Measurements from ENCODE around the gene COP1. TPM values are rescaled to one million over a fixed set of nuclear protein-coding genes. Genes with fewer than 3 reads are reported as not detected.
"Not testable (repeated sequence)": the region's sequence is repeated elsewhere in the genome, so short reads cannot be mapped to it uniquely, and the experiment has no call there.

COP1 gene
- total RNA-seq, 1 donor from 2014 or later = 76.7 TPM

DNA sequence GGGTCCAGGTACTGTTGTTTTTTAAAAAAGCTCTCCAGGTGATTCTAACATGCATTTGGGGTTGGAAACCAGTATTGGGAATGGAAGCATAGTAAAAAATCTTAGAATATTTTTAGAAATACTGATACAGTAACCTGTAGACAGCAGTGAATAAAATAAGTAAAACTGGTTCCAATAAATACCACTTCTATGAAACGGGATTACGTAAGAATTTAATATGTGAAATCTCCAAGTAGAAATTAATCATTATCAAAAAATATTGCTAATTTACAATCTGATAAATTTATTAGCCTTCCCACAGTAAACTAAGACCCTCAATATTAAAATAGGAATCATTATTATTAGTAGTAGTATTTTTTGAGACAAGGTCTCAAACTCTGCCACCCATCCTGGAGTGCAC, 177.5 kb downstream of the COP1 start:
- Histone ChIP-seq H3K9me3 (ENCODE audit: control insufficient read depth in 3 of 3, low read length in 3 of 3) (no peaks in the 10 kb centered on the region), H3K9ac (ENCODE audit: low read depth in 1 of 3, low read length in 3 of 3) (no peak overlapping the region), H3K4me3 (ENCODE audit: low read length in 3 of 3) (no peak overlapping the region), H3K27ac (ENCODE audit: low read depth, low read length) (no peak overlapping the region), H3K4me1 (ENCODE audit: control insufficient read depth in 3 of 3, insufficient read depth in 3 of 3, low read length in 3 of 3) (no peaks in the 10 kb centered on the region), H3K36me3 (ENCODE audit: control insufficient read depth in 3 of 3, insufficient read depth in 3 of 3, low read length in 3 of 3) (peaks cover 0 to 3% (median 0%) of the 10 kb centered on the region in 3 donors), H3K27me3 (ENCODE audit: control insufficient read depth in 3 of 3, insufficient read depth in 3 of 3, low read length in 3 of 3) (no peaks in the 10 kb centered on the region)

DNA sequence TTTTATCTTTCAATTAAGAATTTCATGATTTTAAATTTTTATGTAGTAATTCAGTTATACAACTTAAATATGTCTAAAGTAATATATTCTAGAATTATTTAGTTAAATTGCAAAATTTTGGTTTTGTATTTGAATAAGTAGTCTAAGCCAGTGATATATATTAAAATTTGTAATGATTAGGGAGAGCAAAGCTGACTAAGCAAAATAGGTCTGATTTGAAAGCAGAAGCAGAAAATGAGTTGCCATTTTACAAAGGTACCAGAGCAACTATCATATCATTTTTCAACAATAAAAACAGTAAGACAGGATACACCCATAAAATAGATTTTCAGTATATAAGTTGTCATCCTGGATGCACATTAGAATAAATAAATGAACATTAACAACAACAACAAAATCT, 177.9 kb downstream of the COP1 start:
- Histone ChIP-seq H3K4me3 (ENCODE audit: low read length in 3 of 3) (no peak overlapping the region), H3K9me3 (ENCODE audit: control insufficient read depth in 3 of 3, low read length in 3 of 3) (no peaks in the 10 kb centered on the region), H3K27me3 (ENCODE audit: control insufficient read depth in 3 of 3, insufficient read depth in 3 of 3, low read length in 3 of 3) (no peaks in the 10 kb centered on the region), H3K9ac (ENCODE audit: low read depth in 1 of 3, low read length in 3 of 3) (no peak overlapping the region), H3K27ac (ENCODE audit: low read depth, low read length) (no peak overlapping the region), H3K4me1 (ENCODE audit: control insufficient read depth in 3 of 3, insufficient read depth in 3 of 3, low read length in 3 of 3) (no peaks in the 10 kb centered on the region), H3K36me3 (ENCODE audit: control insufficient read depth in 3 of 3, insufficient read depth in 3 of 3, low read length in 3 of 3) (peaks cover 0 to 3% (median 0%) of the 10 kb centered on the region in 3 donors)

DNA sequence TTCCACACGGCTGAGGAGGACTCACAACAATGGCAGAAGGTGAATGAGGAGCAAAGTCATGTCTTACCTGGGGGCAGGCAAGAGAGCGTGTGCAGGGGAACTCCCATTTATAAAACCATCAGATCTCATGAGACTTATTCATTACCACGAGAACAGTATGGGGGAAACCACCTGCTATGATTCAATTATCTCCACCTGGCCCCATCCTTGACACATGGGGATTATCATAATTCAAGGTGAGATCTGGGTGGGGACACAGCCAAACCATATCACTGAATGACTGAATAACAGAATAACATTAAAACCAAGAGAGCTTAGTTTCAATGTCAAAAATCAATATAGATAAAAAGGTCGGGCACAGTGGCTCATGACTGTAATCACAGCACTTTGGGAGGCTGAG, 179.2 kb downstream of the COP1 start:
- not testable (repeated sequence) for H3K36me3 ChIP-seq (ENCODE audit: control insufficient read depth in 3 of 3, insufficient read depth in 3 of 3, low read length in 3 of 3); H3K4me1 ChIP-seq (ENCODE audit: control insufficient read depth in 3 of 3, insufficient read depth in 3 of 3, low read length in 3 of 3); H3K27me3 ChIP-seq (ENCODE audit: control insufficient read depth in 3 of 3, insufficient read depth in 3 of 3, low read length in 3 of 3); H3K9me3 ChIP-seq (ENCODE audit: control insufficient read depth in 3 of 3, low read length in 3 of 3); H3K9ac ChIP-seq (ENCODE audit: low read depth in 1 of 3, low read length in 3 of 3); H3K4me3 ChIP-seq (ENCODE audit: low read length in 3 of 3); H3K27ac ChIP-seq (ENCODE audit: low read depth, low read length)

- no peak overlapping the region for H3K9ac ChIP-seq (ENCODE audit: low read depth in 1 of 3, low read length in 3 of 3)
- H3K36me3 ChIP-seq (ENCODE audit: control insufficient read depth in 3 of 3, insufficient read depth in 3 of 3, low read length in 3 of 3) = peaks cover 0 to 6% (median 2%) of the 10 kb centered on the region in 3 donors
- H3K27ac ChIP-seq (ENCODE audit: low read depth, low read length) = no peak overlapping the region
- no peak overlapping the region for H3K4me3 ChIP-seq (ENCODE audit: low read length in 3 of 3)
- H3K4me1 ChIP-seq (ENCODE audit: control insufficient read depth in 3 of 3, insufficient read depth in 3 of 3, low read length in 3 of 3) = no peaks in the 10 kb centered on the region
- H3K27me3 ChIP-seq (ENCODE audit: control insufficient read depth in 3 of 3, insufficient read depth in 3 of 3, low read length in 3 of 3) = no peaks in the 10 kb centered on the region
- no peaks in the 10 kb centered on the region for H3K9me3 ChIP-seq (ENCODE audit: control insufficient read depth in 3 of 3, low read length in 3 of 3)
These were observed 184.5 kb downstream of the COP1 start for GRCh38 chr1:176022574-176022973.

GRCh38 chr1:176017722-176018121, 189.4 kb downstream of the COP1 start:
- Histone ChIP-seq H3K9ac (ENCODE audit: low read depth in 1 of 3, low read length in 3 of 3) (no peak overlapping the region), H3K4me1 (ENCODE audit: control insufficient read depth in 3 of 3, insufficient read depth in 3 of 3, low read length in 3 of 3) (no peaks in the 10 kb centered on the region), H3K9me3 (ENCODE audit: control insufficient read depth in 3 of 3, low read length in 3 of 3) (no peaks in the 10 kb centered on the region), H3K36me3 (ENCODE audit: control insufficient read depth in 3 of 3, insufficient read depth in 3 of 3, low read length in 3 of 3) (peaks cover 0 to 2% (median 0%) of the 10 kb centered on the region in 3 donors), H3K4me3 (ENCODE audit: low read length in 3 of 3) (no peak overlapping the region), H3K27me3 (ENCODE audit: control insufficient read depth in 3 of 3, insufficient read depth in 3 of 3, low read length in 3 of 3) (no peaks in the 10 kb centered on the region), H3K27ac (ENCODE audit: low read depth, low read length) (no peak overlapping the region)

- H3K27ac ChIP-seq (ENCODE audit: low read depth, low read length) = no peak overlapping the region
- no peaks in the 10 kb centered on the region for H3K9me3 ChIP-seq (ENCODE audit: control insufficient read depth in 3 of 3, low read length in 3 of 3)
- H3K9ac ChIP-seq (ENCODE audit: low read depth in 1 of 3, low read length in 3 of 3) = no peak overlapping the region
- H3K4me1 ChIP-seq (ENCODE audit: control insufficient read depth in 3 of 3, insufficient read depth in 3 of 3, low read length in 3 of 3) = no peaks in the 10 kb centered on the region
- no peak overlapping the region for H3K4me3 ChIP-seq (ENCODE audit: low read length in 3 of 3)
- no peaks in the 10 kb centered on the region for H3K27me3 ChIP-seq (ENCODE audit: control insufficient read depth in 3 of 3, insufficient read depth in 3 of 3, low read length in 3 of 3)
- H3K36me3 ChIP-seq (ENCODE audit: control insufficient read depth in 3 of 3, insufficient read depth in 3 of 3, low read length in 3 of 3) = peaks cover 0 to 3% (median 0%) of the 10 kb centered on the region in 3 donors
These were observed 197.1 kb downstream of the COP1 start for GRCh38 chr1:176009951-176010350.

DNA sequence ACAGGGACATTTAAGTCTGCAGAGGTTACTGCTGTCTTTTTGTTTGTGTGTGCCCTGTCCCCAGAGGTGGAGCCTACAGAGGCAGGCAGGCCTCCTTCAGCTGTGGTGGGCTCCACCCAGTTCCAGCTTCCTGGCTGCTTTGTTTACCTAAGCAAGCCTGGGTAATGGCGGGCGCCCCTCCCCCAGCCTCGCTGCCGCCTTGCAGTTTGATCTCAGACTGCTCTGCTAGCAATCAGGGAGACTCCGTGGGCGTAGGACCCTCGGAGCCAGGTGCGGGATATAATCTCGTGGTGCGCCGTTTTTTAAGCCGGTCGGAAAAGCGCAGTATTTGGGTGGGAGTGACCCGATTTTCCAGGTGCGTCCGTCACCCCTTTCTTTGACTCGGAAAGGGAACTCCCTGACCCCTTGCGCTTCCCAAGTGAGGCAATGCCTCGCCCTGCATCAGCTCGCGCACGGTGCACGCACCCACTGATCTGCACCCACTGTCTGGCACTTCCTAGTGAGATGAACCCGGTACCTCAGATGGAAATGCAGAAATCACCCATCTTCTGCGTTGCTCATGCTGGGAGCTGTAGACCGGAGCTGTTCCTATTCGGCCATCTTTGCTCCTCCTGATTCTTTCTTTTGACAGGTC, 199.2 kb downstream of the COP1 start:
- H3K27ac ChIP-seq (ENCODE audit: low read depth, low read length); H3K36me3 ChIP-seq (ENCODE audit: control insufficient read depth in 3 of 3, insufficient read depth in 3 of 3, low read length in 3 of 3); H3K4me3 ChIP-seq (ENCODE audit: low read length in 3 of 3); H3K9me3 ChIP-seq (ENCODE audit: control insufficient read depth in 3 of 3, low read length in 3 of 3); H3K9ac ChIP-seq (ENCODE audit: low read depth in 1 of 3, low read length in 3 of 3); H3K27me3 ChIP-seq (ENCODE audit: control insufficient read depth in 3 of 3, insufficient read depth in 3 of 3, low read length in 3 of 3); H3K4me1 ChIP-seq (ENCODE audit: control insufficient read depth in 3 of 3, insufficient read depth in 3 of 3, low read length in 3 of 3): not testable (repeated sequence)

DNA sequence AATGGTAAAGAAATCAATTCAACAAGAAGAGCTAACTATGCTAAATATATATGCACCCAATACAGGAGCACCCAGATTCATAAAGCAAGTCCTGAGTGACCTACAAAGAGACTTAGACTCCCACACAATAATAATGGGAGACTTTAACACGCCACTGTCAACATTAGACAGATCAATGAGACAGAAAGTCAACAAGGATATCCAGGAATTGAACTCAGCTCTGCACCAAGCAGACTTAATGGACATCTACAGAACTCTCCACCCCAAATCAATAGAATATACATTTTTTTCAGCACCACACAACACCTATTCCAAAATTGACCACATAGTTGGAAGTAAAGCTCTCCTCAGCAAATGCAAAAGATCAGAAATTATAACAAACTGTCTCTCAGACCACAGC, 212.4 kb downstream of the COP1 start:
- not testable (repeated sequence) for H3K9me3 ChIP-seq (ENCODE audit: control insufficient read depth in 3 of 3, low read length in 3 of 3); H3K4me1 ChIP-seq (ENCODE audit: control insufficient read depth in 3 of 3, insufficient read depth in 3 of 3, low read length in 3 of 3); H3K27ac ChIP-seq (ENCODE audit: low read depth, low read length); H3K27me3 ChIP-seq (ENCODE audit: control insufficient read depth in 3 of 3, insufficient read depth in 3 of 3, low read length in 3 of 3); H3K9ac ChIP-seq (ENCODE audit: low read depth in 1 of 3, low read length in 3 of 3); H3K4me3 ChIP-seq (ENCODE audit: low read length in 3 of 3); H3K36me3 ChIP-seq (ENCODE audit: control insufficient read depth in 3 of 3, insufficient read depth in 3 of 3, low read length in 3 of 3)

GRCh38 chr1:175992825-175993224, 214.3 kb downstream of the COP1 start:
- H3K27ac ChIP-seq (ENCODE audit: low read depth, low read length); H3K4me1 ChIP-seq (ENCODE audit: control insufficient read depth in 3 of 3, insufficient read depth in 3 of 3, low read length in 3 of 3); H3K4me3 ChIP-seq (ENCODE audit: low read length in 3 of 3); H3K36me3 ChIP-seq (ENCODE audit: control insufficient read depth in 3 of 3, insufficient read depth in 3 of 3, low read length in 3 of 3); H3K27me3 ChIP-seq (ENCODE audit: control insufficient read depth in 3 of 3, insufficient read depth in 3 of 3, low read length in 3 of 3); H3K9ac ChIP-seq (ENCODE audit: low read depth in 1 of 3, low read length in 3 of 3); H3K9me3 ChIP-seq (ENCODE audit: control insufficient read depth in 3 of 3, low read length in 3 of 3): not testable (repeated sequence)

DNA sequence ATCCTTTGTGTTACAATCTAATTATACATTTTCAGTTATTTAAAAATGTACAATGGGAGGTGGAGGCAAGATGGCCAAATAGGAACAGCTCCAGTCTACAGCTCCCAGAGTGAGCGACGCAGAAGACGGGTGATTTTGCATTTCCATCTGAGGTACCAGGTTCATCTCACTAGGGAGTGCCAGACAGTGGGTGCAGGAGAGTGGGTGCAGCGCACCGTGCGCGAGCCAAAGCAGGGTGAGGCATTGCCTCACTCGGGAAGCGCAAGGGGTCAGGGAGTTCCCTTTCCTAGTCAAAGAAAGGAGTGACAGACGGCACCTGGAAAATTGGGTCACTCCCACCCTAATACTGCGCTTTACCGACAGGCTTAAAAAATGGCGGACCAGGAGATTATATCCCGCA, 214.9 kb downstream of the COP1 start:
- not testable (repeated sequence) for H3K27me3 ChIP-seq (ENCODE audit: control insufficient read depth in 3 of 3, insufficient read depth in 3 of 3, low read length in 3 of 3); H3K27ac ChIP-seq (ENCODE audit: low read depth, low read length); H3K9ac ChIP-seq (ENCODE audit: low read depth in 1 of 3, low read length in 3 of 3); H3K9me3 ChIP-seq (ENCODE audit: control insufficient read depth in 3 of 3, low read length in 3 of 3); H3K4me1 ChIP-seq (ENCODE audit: control insufficient read depth in 3 of 3, insufficient read depth in 3 of 3, low read length in 3 of 3); H3K36me3 ChIP-seq (ENCODE audit: control insufficient read depth in 3 of 3, insufficient read depth in 3 of 3, low read length in 3 of 3); H3K4me3 ChIP-seq (ENCODE audit: low read length in 3 of 3)

DNA sequence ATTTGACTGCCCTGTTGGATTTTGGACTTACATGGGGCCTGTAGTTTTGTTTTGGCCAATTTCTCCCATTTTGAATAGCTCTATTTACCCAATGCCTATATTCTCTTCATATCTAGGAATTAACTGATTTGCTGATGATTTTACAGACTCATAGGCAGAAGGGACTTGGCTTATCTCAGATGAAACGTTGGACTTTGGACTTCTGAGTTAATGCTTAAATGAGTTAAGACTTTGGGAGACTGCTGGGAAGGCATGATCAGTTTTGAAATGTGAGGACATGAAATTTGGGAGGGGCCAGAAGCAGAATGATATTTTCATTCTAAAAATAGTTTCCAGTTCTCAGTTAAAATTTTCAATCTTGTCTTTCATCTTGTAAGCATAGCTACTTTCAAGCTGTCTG, 222.3 kb downstream of the COP1 start:
- Histone ChIP-seq H3K36me3 (ENCODE audit: control insufficient read depth in 3 of 3, insufficient read depth in 3 of 3, low read length in 3 of 3) (peaks cover 13 to 28% (median 20%) of the 10 kb centered on the region in 3 donors), H3K9me3 (ENCODE audit: control insufficient read depth in 3 of 3, low read length in 3 of 3) (no peaks in the 10 kb centered on the region), H3K4me1 (ENCODE audit: control insufficient read depth in 3 of 3, insufficient read depth in 3 of 3, low read length in 3 of 3) (no peaks in the 10 kb centered on the region), H3K27ac (ENCODE audit: low read depth, low read length) (no peak overlapping the region), H3K9ac (ENCODE audit: low read depth in 1 of 3, low read length in 3 of 3) (no peak overlapping the region), H3K4me3 (ENCODE audit: low read length in 3 of 3) (no peak overlapping the region), H3K27me3 (ENCODE audit: control insufficient read depth in 3 of 3, insufficient read depth in 3 of 3, low read length in 3 of 3) (no peaks in the 10 kb centered on the region)
